ENCODE results near the gene PRICKLE4. TPM values are rescaled to one million over a fixed set of nuclear protein-coding genes. Genes with fewer than 3 reads are reported as not detected.
A peak's percentile ranks its signal among the peaks of the same experiment; 100 is the strongest.

Gene PRICKLE4
- total and polyA plus RNA-seq, 2 of the 13 experiments (the other 11 are each of a cell fraction or from before 2014, with no cell fraction given) = 0.92 to 1.2 TPM

GRCh38 chr6:41735427-41736185 is 45.0 kb upstream of the PRICKLE4 start, which contains the start of gene TFEB (continued):
- TF ChIP-seq HMGXB3 (CRISPR knock-in tag; IDR thresholded peaks at IDR 0.05; ENCODE audit: borderline replicate concordance) (peak; percentile 56; the same call in 1 of the 2 replicates), ZUFSP (CRISPR knock-in tag; IDR thresholded peaks at IDR 0.05; ENCODE audit: borderline replicate concordance) (no peak), CERS6 (CRISPR knock-in tag; IDR thresholded peaks at IDR 0.05) (no peak), AGO2 (optimal IDR thresholded peaks at IDR 0.05; ENCODE audit: low read depth, low read length) (peak; percentile 4), FOXA1 (IDR thresholded peaks at IDR 0.05) (no peak), FOXA1 (CRISPR knock-in tag; IDR thresholded peaks at IDR 0.05) (peak; percentile 26; the same call in 1 of the 2 replicates), POGZ (CRISPR knock-in tag; IDR thresholded peaks at IDR 0.05) (peak; percentile 65), ZNF143 (CRISPR knock-in tag; IDR thresholded peaks at IDR 0.05) (peak; percentile 95), AHR (CRISPR knock-in tag; IDR thresholded peaks at IDR 0.05) (peak; percentile 61; the same call in 1 of the 2 replicates), ETV5 (CRISPR knock-in tag; IDR thresholded peaks at IDR 0.05; ENCODE audit: borderline replicate concordance) (peak; percentile 50; the same call in 1 of the 2 replicates), CREB1 (IDR thresholded peaks at IDR 0.05) (peak; percentile 70), CREB1 (CRISPR knock-in tag; IDR thresholded peaks at IDR 0.05) (peak; percentile 68; the same call in 1 of the 2 replicates), POGK (CRISPR knock-in tag; conservative IDR thresholded peaks at IDR 0.05) (peak; percentile 91), ZBTB4 (CRISPR knock-in tag; IDR thresholded peaks at IDR 0.05; ENCODE audit: borderline replicate concordance) (0 out of 2 replicates have a peak, but pooled peaks have one; percentile 46)

Data from HepG2 (cell line).